Epithelial cell of proximal tubule (primary cell): ENCODE data around the gene ATXN8OS. TPM values are rescaled to one million over a fixed set of nuclear protein-coding genes. Genes with fewer than 3 reads are reported as not detected.

Experiments
- DNase-seq: peaks from one replicate; pipeline ENCODE4 v3.0.0-alpha.2; 2011; ENCODE audit warnings: low read depth
- H3K4me3 ChIP-seq: 2 replicates; pipeline ENCODE4 v1.5.1; 2011; ENCODE audit warnings: low read depth, mild to moderate bottlenecking, low read length
- CTCF ChIP-seq: conservative IDR thresholded peaks from 2 replicates; pipeline ENCODE4 v1.5.1; 2012; ENCODE audit warnings: low read depth, mild to moderate bottlenecking, low read length
- total RNA-seq: library from RNA; depleted of rRNA; stranded (reverse); fragments of >200 nt; gene quantifications from 2 replicates; pipeline ENCODE4 v1.2.3, GENCODE V29; 2015

ATXN8OS gene
- total RNA-seq, 1 donor from 2014 or later = not detected

GRCh38 chr13:70162141-70162540, 54.5 kb downstream of the ATXN8OS start:
- no peak overlapping the region for H3K4me3 ChIP-seq
- TF ChIP-seq CTCF = no peak
- DNase-seq = no peak

- no peak overlapping the region for H3K4me3 ChIP-seq
- no peak for DNase-seq
- no peak for TF ChIP-seq CTCF
Observed at GRCh38 chr13:70170689-70171088, 63.1 kb downstream of the ATXN8OS start.

- no peak for DNase-seq
- no peak overlapping the region for H3K4me3 ChIP-seq
- no peak for TF ChIP-seq CTCF
Observed at GRCh38 chr13:70171151-70171550, 63.5 kb downstream of the ATXN8OS start.

- no peak for TF ChIP-seq CTCF
- H3K4me3 ChIP-seq = no peak overlapping the region
- DNase-seq = no peak
Observed at GRCh38 chr13:70172946-70173597, 65.4 kb downstream of the ATXN8OS start.

- no peak for DNase-seq
- no peak for TF ChIP-seq CTCF
- no peak overlapping the region for H3K4me3 ChIP-seq
Observed at GRCh38 chr13:70173598-70173959, 66.0 kb downstream of the ATXN8OS start.

GRCh38 chr13:70178346-70178745, 70.7 kb downstream of the ATXN8OS start:
- H3K4me3 ChIP-seq = no peak overlapping the region
- TF ChIP-seq CTCF = no peak
- DNase-seq = no peak

Other genes starting within 250 kb of the ATXN8OS start
- not detected in 2 replicates for gene KLHL1, start 626 bp downstream of the ATXN8OS start, total RNA-seq